Endodermal cell (in vitro differentiated cells): Measurements from ENCODE around the gene NUP43. TPM values are rescaled to one million over a fixed set of nuclear protein-coding genes. Genes with fewer than 3 reads are reported as not detected.

Experiments used
- DNase-seq: peaks from one replicate; pipeline ENCODE4 v3.0.0-alpha.2; 2017
- H3K27ac ChIP-seq: 2 replicates; pipeline ENCODE4 v1.5.1; 2013; ENCODE audit warnings: mild to moderate bottlenecking, low read depth, low read length, moderate library complexity
- H3K27me3 ChIP-seq: 2 replicates; pipeline ENCODE4 v1.6.1; 2013; ENCODE audit warnings: mild to moderate bottlenecking, low read length, moderate library complexity; ENCODE audit not compliant: insufficient read depth, control insufficient read depth, poor library complexity, severe bottlenecking
- H3K36me3 ChIP-seq: 2 replicates; pipeline ENCODE4 v1.7.0; 2013; ENCODE audit warnings: mild to moderate bottlenecking, low read length, moderate library complexity; ENCODE audit not compliant: control insufficient read depth, insufficient read depth
- H3K4me1 ChIP-seq: one replicate; pipeline ENCODE4 v1.7.0; 2013; ENCODE audit warnings: low read length; ENCODE audit not compliant: control insufficient read depth, insufficient read depth
- H3K4me3 ChIP-seq: 2 replicates; pipeline ENCODE4 v1.5.1; 2013; ENCODE audit warnings: mild to moderate bottlenecking, low read length, moderate library complexity
- H3K9ac ChIP-seq: 2 replicates; pipeline ENCODE4 v1.6.1; 2013; ENCODE audit warnings: mild to moderate bottlenecking, low read length, moderate library complexity; ENCODE audit not compliant: poor library complexity, severe bottlenecking; ENCODE audit errors: extremely low read depth
- H3K9me3 ChIP-seq: 2 replicates; pipeline ENCODE4 v1.6.1; 2013; ENCODE audit warnings: mild to moderate bottlenecking, low read length, moderate library complexity; ENCODE audit not compliant: control insufficient read depth
- H3K27ac Mint-ChIP-seq: 2 replicates; pipeline ENCODE4 v1.8.0; 2020; ENCODE audit warnings: mixed read lengths
- H3K27me3 Mint-ChIP-seq: 2 replicates; pipeline ENCODE4 v1.8.0; 2021; ENCODE audit warnings: mild to moderate bottlenecking, mixed read lengths; ENCODE audit not compliant: insufficient read depth
- H3K36me3 Mint-ChIP-seq: 2 replicates; pipeline ENCODE4 v1.8.0; 2020; ENCODE audit warnings: low read depth, mixed read lengths
- H3K4me1 Mint-ChIP-seq: 2 replicates; pipeline ENCODE4 v1.8.0; 2020; ENCODE audit warnings: mixed read lengths
- H3K4me3 Mint-ChIP-seq: 2 replicates; pipeline ENCODE4 v1.8.0; 2020; ENCODE audit warnings: mild to moderate bottlenecking, moderate library complexity, mixed read lengths
- H3K9me3 Mint-ChIP-seq: 2 replicates; pipeline ENCODE4 v1.8.0; 2020; ENCODE audit warnings: mild to moderate bottlenecking, mixed read lengths
- WGBS, 2 experiments: methylation state at CpG; one replicate each; pipeline versions ENCODE4 v1.1.5 to v1.1.7; 2013; ENCODE audit warnings: missing lambda C conversion rate in 2 of 2, mixed read lengths in 1 of 2; ENCODE audit not compliant: insufficient coverage in 1 of 2, insufficient read length in 1 of 2; 5-methylcytosine and 5-hydroxymethylcytosine counted together
- total RNA-seq, 2 donors: library from RNA; stranded (reverse); fragmentation: NEBNext Ultra II Directional in 1 of 2; extraction: Animal tissue kit (Norgen Biotek cat#: 25700) in 1 of 2; gene quantifications; 2 replicates in 1 of 2; 3 replicates in 1 of 2; pipeline ENCODE4 v1.2.1, GENCODE V29; 2021
- TF ChIP-seq, protein P1 (sequence below): fragments of 200-600 bp; sonication (generic); conservative IDR thresholded peaks from 2 replicates; pipeline ENCODE4 v1.5.0; 2021; ENCODE audit warnings: antibody characterized with exemption, mild to moderate bottlenecking

NUP43 gene
- total RNA-seq, 2 donors from 2014 or later = 80.9 to 85.1 TPM

DNA sequence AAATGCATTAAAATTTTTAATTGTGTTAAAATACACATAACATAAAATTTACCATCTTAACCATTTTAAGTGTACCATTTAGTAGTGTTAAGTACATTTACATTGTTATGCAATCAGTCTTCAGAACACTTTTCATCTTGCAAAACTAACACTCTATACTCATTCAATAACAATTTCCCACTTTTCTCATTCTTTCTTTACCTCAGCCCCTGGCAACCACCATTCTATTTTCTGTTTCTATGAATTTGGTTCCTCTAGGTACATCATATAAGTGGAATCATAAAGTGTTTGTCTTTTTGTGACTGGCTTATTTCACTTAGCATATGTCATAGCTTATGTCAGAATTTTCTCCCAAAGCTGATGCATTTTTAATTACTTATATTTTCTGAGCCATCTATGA, 35.4 kb upstream of the NUP43 start:
- Mint-ChIP-seq H3K4me3 (no peak overlapping the region), H3K9me3 (peaks cover 5% of the 10 kb centered on the region), H3K4me1 (no peaks in the 10 kb centered on the region), H3K27me3 (no peaks in the 10 kb centered on the region), H3K27ac (no peak overlapping the region), H3K36me3 (peaks cover 41% of the 10 kb centered on the region)
- Histone ChIP-seq H3K9ac (no peak overlapping the region), H3K4me3 (no peak overlapping the region), H3K27me3 (no peaks in the 10 kb centered on the region), H3K4me1 (no peaks in the 10 kb centered on the region), H3K36me3 (peaks cover 60% of the 10 kb centered on the region), H3K27ac (no peak overlapping the region), H3K9me3 (peaks cover 13% of the 10 kb centered on the region)
- TF ChIP-seq, protein P1, sequence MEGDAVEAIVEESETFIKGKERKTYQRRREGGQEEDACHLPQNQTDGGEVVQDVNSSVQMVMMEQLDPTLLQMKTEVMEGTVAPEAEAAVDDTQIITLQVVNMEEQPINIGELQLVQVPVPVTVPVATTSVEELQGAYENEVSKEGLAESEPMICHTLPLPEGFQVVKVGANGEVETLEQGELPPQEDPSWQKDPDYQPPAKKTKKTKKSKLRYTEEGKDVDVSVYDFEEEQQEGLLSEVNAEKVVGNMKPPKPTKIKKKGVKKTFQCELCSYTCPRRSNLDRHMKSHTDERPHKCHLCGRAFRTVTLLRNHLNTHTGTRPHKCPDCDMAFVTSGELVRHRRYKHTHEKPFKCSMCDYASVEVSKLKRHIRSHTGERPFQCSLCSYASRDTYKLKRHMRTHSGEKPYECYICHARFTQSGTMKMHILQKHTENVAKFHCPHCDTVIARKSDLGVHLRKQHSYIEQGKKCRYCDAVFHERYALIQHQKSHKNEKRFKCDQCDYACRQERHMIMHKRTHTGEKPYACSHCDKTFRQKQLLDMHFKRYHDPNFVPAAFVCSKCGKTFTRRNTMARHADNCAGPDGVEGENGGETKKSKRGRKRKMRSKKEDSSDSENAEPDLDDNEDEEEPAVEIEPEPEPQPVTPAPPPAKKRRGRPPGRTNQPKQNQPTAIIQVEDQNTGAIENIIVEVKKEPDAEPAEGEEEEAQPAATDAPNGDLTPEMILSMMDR = no peak
- no peak for DNase-seq

DNA sequence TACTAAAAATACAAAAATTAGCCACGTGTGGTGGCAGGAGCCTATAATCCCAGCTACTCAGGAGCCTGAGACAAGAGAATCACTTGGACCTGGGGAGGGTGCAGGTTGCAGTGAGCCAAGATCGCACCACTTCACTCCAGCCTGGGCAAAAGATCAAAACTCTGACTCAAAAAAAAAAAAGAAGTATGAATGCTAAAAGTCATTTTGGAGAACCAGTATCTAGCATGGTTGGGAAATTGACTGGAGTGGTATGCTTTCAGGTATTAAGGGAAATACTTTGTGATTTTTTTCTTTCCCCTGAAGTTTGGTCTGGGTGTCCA, 33.3 kb upstream of the NUP43 start:
- no peak overlapping the region for H3K4me3 Mint-ChIP-seq
- peaks cover 49% of the 10 kb centered on the region for H3K36me3 Mint-ChIP-seq
- H3K27me3 Mint-ChIP-seq = no peaks in the 10 kb centered on the region
- H3K4me1 Mint-ChIP-seq = no peaks in the 10 kb centered on the region
- Histone ChIP-seq H3K9me3 (peaks cover 13% of the 10 kb centered on the region), H3K4me3 (no peak overlapping the region), H3K27me3 (no peaks in the 10 kb centered on the region), H3K36me3 (peaks cover 77% of the 10 kb centered on the region), H3K9ac (no peak overlapping the region), H3K27ac (no peak overlapping the region), H3K4me1 (no peaks in the 10 kb centered on the region)
- DNase-seq = no peak
- peaks cover 3% of the 10 kb centered on the region for H3K9me3 Mint-ChIP-seq
- TF ChIP-seq, protein P1 = no peak
- no peak overlapping the region for H3K27ac Mint-ChIP-seq
- WGBS, 2 experiments = 80 to 91% methylated on average over 2 of the region's 2 CpGs

DNA sequence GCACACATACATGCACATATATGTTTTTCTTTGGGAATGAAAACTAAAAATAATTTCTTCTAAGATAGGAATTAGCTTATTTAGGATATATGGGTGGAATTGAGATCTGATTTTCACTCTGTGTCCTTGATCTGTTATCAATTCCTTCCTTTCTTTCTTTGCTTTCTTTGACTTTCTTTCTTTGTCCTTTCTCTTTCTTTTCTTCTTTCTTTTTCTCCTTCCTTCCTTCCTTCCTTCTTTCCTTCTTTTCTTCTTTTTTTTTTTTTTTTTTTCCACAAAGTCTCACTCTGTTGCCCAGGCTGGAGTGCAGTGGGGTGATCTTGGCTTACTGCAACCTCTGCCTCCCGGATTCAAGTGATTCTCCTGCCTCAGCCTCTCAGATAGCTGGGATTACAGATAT, 31.3 kb upstream of the NUP43 start:
- Histone ChIP-seq H3K27ac (no peak overlapping the region), H3K9me3 (no peaks in the 10 kb centered on the region), H3K9ac (no peak overlapping the region), H3K4me3 (no peak overlapping the region), H3K27me3 (no peaks in the 10 kb centered on the region), H3K36me3 (peaks cover 77% of the 10 kb centered on the region), H3K4me1 (no peaks in the 10 kb centered on the region)
- Mint-ChIP-seq H3K27ac (no peak overlapping the region), H3K4me1 (no peaks in the 10 kb centered on the region), H3K4me3 (no peak overlapping the region), H3K9me3 (no peaks in the 10 kb centered on the region), H3K36me3 (peaks cover 44% of the 10 kb centered on the region), H3K27me3 (no peaks in the 10 kb centered on the region)
- no peak for DNase-seq
- TF ChIP-seq, protein P1 = no peak
- WGBS, 2 experiments = 89 to 100% methylated on average over 1 of the region's 1 CpG
